GM21786 (cell line): ENCODE results near the gene FAM234A.
A peak's percentile ranks its signal among the peaks of the same experiment; 100 is the strongest.
"Not testable (repeated sequence)": the region's sequence is repeated elsewhere in the genome, so short reads cannot be mapped to it uniquely, and the experiment has no call there.

Experiments used
- ATAC-seq: cut with Tn5 transposase; IDR thresholded peaks from one replicate; pipeline ENCODE4 v1.9.1; 2021; ENCODE audit not compliant: unreplicated experiment

FAM234A gene, protein sequence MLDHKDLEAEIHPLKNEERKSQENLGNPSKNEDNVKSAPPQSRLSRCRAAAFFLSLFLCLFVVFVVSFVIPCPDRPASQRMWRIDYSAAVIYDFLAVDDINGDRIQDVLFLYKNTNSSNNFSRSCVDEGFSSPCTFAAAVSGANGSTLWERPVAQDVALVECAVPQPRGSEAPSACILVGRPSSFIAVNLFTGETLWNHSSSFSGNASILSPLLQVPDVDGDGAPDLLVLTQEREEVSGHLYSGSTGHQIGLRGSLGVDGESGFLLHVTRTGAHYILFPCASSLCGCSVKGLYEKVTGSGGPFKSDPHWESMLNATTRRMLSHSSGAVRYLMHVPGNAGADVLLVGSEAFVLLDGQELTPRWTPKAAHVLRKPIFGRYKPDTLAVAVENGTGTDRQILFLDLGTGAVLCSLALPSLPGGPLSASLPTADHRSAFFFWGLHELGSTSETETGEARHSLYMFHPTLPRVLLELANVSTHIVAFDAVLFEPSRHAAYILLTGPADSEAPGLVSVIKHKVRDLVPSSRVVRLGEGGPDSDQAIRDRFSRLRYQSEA

DNA sequence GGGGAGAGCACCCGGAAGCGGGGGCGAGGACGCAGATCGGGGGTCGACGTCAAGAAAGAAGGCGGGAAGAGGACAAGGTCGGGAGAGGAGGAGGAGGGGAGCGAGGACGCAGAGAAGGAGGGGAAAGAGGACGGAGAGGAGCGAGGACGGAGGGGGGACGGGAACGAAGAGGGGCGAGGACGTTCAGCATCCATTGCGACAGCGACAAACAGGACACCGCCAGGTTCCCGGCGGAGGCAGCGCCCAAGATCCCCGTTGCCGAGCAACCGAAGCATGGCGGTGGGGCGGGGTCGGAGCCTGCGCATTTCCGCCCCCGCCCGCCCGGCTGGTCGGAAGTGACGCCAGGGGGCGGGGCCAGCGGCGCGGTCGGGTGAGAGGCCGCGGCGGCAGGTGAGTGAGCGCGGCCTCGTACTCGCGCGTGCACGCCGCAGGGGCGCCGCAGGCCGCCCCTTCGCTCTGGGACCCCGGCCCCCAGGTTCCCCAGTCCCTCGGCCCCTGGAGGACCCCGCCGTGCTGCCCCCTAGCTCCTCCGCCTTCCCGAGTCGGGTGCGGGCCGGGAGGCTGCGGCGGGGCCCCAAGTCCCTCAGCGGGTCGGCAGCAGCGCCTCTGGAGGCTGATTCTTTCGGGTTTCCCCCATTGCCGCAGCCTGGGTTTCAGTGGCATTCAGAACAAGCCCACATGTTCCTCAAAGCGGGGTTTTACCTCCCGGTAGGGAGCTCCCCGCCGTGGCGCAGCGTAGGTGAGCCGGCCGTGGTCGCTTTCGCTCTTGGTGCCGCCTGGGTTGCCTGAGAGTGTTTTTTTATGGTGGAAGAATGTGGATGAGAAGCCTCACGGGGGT is at the start of gene FAM234A:
TSS of gene FAM234A (plus strand) at position 354 of the 838 bp plus-strand sequence. CDS start 19,593 bp downstream, outside the sequence.
- ATAC-seq = peak; percentile 74

DNA sequence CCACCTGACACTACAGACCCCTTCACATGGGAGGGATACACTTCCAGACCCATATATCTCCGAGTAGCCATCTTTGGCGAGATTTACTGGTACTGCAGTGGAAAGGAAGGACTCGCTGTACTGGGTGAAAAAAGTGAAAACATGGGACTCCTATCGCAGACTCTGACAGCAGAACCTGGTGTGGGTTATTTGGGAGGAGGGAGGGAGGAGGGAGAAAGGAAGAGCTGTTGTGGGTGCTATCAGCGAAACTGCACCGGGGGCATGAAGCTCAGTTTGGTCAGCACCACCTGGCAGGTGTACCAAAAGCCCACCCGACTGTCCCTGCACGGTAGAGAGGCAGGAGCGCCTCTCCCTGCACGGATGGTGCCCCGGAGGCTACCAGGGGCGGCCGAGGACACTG is 49.4 kb upstream of the FAM234A start:
- no peak for ATAC-seq

DNA sequence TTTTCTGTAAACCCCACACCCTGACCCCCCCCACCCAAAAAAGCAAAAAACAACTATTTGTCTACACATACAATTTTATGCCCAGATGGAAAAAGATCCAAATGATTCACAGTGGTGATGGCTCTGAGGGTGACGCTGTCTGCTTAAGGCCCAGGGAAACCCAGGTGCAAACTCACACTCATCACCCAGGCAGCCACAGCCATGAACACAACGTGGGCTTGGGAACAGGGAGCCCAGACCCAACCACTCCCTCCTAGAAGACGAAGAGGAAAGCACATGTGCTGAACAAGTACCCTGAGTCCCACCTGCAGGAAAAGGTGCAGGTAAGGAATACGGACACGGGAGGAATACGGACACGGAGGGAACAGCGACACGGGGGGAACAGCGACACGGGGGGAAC is 48.9 kb upstream of the FAM234A start:
- no peak for ATAC-seq

DNA sequence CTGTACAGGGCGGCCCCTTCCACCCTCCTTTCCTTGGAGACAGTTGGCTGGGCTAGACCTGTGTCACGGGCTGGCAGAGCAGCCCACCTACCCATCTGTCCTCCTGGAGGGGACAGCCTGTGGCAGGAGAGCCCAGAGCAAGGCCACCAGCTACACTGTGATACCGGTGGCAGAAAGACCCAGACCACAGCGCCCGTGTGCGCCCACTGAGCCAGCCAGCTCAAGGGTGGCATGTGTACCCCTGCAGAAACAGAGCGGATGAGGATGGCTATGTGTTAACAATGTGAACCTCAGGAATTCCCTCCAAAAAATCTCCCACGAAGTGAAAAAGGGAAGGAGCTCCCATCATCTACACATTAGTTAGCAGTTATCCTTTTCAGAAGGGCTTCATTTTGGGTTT is 47.3 kb upstream of the FAM234A start:
- ATAC-seq = no peak

DNA sequence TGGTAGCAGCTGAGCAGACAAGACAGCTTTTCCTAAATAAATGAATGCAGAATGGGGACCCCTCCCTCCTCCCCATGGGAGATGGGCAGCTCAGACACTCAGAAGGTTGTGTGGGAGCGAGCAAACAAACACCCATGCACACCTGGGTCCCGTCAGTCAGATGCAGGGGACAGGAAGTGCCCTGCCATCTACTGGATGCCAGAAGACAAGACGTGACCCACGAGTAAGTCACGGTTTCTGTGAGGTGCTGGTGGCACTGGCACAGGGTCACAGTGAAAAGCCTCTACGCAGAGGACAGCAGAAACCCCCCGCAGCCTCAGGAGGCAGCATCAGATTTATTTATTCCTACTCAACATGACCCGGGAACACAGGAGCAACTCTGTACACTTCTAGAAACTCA is 45.9 kb upstream of the FAM234A start:
- ATAC-seq = no peak

DNA sequence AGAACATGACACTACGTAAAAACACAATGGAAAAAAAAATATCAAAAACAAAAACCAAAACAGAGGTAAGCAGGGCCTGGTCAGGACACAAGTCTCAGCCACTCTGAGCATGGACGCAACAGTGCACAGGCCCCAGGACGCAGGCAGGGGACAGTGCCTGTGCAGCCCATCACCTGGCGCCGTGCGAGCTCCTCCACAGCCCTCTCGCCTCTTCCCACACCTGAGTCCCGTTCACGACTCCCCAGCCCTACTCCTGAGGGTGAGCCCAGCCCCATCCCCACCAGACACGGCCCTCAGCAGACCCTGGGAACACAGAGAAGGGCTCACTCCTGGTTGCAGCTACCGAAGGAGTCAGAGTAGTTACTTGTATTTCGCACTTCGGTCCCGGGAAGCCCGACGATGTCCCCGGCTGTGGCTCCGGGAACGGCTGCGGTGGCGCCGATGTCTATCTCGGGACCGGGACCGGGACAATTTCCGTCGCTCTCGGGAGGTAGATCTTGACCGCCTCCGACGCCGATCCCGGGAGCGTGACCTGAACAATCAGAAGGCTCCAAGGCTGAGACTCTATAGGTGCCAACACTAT is 44.9 kb upstream of the FAM234A start:
- no peak for ATAC-seq

DNA sequence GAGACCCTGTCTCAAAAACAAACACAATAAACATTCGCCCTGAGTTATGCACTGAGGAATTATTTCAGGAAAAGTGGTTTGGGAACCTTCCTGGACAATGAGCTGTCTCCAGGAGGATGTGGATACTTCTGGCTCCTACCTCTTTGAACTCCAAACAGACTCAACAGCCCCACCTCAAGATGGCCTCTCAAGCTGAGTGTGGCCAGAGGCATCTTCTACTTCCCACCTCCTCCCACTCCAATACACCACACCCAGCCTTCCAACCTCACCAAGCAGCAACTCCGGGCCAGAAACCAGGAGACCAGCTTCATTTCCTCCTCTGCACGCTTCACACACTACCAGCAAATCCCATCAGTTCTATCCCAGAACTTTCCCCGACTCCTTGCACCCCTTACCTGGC is 42.8 kb upstream of the FAM234A start:
- ATAC-seq = no peak

DNA sequence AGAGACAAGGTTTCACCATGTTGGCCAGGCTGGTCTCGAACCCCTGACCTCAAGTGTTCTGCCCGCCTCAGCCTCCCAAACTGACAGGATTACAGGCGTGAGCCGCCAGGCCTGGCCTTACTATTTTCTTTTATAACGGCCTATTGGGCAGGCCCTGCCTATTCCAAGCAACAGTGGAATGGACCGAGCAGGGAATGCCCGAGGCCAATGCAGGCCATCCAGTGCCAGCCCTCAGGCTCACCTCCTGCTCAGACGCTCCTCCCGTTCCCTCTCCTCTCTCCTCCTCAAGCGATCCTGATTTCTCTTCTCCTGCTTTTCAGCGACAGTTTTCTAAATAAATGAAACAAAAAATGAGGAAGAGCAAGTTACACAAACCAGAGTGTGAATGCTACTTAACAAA is 41.9 kb upstream of the FAM234A start:
- no peak for ATAC-seq

DNA sequence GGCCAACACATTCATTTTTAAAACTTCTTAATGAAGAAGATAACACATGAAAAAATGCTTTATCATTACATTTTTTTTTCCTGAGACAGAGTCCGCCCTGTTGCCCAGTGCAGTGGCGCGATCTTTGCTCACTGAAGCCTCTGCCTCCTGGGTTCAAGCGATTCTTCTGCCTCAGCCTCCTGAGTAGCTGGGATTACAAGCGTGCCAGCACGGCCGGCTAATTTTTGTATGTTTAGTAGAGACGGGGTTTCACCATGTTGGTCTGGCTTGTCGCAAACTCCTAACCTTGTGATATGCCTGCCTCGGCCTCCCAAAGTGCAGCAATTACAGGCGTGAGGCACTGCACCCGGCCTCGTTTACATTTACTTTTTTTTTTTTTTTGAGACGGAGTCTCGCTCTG is 41.2 kb upstream of the FAM234A start:
- ATAC-seq = no peak

DNA sequence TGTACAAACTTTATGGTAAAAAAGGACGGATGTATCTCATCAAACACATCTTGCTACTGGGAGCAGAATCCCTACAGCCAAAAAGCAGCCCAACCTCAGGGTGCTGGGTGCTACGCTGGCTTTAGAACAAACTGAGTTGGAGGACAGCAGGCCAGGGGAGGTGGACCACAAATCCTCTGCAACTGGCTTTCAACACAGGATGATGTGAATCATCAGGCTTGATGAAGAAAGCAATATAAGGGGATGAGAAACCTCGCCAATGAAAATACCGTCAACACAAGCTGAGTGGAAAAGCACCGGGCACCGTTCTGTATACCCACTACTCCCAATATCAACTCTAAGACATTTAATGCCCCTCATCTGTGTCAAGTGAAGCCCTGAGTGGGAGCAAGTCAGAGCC is 40.1 kb upstream of the FAM234A start:
- no peak for ATAC-seq

DNA sequence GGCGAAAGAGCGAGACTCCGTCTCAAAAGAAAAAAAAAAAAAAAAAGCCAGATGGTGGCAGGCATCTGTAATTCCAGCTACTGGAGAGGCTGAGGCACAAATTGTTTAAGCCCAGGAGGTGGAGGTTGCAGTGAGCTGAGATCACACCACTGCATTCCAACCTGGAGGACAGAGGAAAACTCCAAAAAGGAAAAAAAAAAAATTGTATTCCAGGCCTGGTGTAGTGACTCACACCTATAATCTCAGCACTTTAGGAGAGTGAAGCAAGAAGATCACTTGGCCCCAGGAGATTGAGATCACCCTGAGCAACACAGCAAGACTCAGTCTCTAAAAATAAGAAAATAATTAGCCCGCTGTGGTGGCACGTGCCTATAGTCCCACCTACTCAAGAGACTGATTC is 34.2 kb upstream of the FAM234A start:
- no peak for ATAC-seq

DNA sequence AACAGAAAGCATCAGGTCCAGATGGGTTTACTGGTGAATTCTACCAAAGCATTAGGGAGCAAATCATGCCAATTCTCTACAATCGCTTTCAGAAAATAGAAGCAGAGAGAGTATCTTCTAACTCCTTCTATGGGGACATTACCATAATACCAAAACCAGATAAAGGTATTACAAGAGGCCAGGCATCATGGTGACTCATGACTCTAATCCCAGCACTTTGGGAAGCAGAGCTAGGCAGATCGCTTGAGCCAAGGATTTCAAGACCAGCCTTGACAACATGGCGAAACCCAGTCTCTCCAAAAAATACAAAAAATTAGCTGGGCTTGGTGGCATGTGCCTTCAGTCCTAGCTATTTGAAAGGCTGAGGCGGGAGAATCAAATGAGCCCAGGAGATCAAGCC is 31.4 kb upstream of the FAM234A start:
- no peak for ATAC-seq

DNA sequence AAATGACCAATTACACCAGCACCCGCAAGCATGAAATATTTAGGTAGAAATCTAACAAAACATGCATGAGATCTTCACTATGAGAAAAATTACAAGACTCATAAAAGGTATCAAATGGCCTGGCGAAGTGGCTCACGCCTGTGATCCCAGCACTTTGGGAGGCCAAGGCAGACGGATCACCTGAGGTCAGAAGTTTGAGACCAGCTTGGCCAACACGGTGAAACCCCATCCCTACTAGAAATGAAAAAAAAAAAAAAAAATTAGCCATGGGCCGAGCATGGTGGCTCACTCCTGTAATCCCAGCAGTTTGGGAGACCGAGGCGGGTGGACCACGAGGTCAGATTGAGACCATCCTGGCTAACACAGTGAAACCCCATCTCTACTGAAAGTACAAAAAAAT is 30.6 kb upstream of the FAM234A start:
- ATAC-seq = not testable (repeated sequence)

DNA sequence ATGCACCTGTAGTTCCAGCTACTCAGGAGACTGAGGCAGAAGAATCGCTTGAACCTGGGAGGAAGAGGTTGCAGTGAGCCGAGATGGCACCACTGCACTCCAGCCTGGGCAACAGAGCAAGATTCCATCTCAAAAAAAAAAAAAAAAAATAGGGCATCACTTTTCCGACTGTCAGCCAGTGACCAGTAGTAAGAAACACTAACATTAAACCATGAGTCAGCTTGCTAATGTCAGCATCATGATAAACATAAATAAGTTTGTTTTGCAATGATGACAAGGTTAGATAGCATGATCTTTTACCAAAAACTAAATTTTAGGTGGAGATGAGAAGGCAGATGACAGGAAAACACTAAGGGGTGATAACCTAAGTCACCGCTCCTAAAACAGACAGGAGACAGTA is 25.3 kb upstream of the FAM234A start:
- ATAC-seq = not testable (repeated sequence)

DNA sequence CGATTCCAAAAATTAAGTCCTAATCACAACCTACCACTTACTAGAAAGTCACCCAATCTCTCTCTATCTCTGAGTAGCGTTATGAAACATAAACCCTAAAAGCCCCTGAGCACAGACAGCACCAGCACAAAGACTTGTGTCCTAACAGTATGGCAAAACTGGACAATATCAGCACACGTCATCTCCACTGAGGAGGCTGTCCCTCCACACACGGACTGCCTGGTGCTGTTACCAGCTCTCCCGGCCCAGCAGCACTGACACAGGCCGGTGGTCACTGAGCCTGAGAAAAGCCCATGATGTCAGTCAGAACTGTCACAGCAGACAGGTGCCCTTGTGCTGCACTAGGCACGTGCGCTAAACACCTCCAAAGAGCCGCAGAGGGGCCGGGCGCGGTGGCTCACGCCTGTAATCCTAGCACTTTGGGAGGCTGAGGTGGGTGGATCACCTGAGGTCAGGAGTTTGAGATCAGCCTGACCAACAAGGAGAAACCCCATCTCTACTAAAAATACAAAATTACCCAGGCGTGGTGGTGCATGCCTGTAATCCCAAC is 22.9 kb upstream of the FAM234A start:
- ATAC-seq = not testable (repeated sequence)

DNA sequence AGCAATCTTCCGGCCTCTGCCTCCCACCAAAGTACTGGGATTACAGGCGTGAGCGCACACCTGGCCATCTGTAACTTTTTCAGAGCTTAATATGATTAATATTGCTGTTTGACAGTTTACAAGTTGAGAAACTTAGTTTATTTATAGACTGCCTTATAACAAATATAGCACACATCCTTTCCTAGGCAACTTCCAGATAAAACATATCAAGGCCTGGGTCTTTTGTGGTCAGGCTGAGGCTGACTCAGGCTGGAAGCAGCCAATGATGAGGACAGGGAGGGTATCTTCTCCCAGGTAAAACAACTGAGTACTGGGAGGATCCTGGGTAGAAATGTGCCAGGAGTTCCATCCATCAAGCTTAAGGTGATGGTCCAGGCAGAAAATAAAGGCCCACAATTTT is 21.6 kb upstream of the FAM234A start:
- ATAC-seq = no peak

DNA sequence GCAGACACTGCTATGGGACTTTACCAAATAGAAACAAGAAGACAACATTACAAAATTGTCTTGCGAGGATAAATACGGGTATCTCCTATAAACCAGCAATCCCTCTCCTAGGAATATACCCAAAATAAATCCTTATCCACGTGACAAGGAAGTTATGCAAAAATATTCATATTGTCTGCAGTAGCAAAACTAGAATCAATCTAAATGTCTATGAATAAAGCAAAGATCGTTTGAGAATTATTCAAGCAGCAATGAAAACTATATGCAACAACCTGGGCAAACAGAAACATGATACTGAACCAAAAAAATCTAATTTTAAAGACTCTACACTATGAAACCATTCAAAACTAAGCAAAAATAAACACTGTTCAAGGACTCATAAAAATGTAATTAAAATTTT is 14.6 kb upstream of the FAM234A start:
- ATAC-seq = no peak

DNA sequence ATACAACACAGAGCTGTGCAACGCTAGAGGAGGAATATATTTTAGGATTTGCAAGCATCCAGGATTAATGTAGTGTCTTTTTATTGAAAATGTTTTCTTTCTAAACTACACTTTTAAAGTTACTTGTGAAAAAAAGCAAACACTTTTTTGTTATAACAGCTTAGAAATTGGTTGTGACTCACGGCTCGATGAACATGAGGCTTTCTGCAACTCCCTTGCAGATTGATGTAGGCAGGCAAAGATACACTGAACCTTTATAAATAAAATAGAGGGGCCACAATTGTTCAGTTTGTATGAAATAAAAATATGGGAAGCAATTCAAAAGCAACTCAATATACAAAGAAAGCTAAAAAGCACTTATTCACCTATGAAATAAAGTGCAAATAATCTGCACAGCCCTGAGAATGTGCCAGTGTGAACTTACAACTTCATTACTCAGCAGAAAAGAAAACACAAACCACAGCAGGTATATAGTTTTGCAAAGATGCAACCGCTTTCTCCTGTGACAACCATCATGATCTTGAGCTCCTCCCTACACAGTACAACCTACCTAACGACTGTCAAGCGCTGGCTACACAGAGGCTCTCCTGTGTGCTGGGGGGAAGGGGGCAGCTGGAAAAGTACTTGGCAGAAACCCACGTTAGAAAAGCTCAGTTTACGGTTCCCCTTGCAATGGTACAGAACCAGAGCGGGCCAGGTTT is 6.3 kb upstream of the FAM234A start:
- ATAC-seq = no peak

DNA sequence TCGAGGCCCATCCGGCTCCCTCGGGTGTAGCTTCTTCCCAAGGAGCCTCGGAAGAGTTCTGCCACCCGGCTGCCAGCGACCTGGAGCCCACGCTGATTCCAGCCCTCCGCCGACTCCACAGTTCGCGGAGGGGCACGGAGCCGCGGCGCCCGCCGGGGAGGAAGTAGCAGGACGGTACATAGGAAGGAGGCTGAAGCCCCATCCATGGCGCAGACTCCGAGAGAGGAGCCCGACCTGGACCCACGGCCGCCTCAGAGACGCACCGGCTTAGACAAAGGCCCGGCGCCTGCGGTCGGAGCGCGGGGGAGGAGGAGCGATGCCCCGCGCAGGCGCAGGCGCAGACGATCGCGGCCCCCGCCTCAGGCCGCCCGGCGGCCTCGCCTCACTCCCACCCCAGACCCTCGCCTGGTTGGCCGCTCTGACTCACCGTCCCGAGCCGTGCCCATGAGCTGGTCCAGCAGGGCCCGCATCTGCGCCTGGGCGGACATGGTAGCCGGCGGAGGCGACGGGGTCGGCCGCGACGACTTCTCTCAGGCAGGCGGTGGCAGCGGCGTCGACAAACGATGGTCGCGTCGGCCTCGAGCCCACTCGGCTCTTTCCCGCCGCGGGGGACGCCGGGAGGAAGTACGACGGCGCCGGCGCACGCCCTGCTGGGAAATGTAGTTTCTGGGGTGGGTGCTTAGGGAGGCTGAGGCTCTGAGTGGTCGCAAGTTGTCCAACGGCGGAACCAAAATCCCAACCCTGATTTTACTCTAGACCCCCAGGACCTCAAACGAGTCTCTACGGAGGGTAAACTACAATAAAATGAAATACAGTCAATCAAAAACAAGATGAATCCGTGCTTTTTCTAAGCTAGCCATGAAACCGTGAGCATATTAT is 5.5 kb upstream of the FAM234A start, which contains the start of gene LUC7L:
TSS of gene LUC7L (minus strand) at position 598 of the 879 bp plus-strand sequence. CDS start at position 488, 110 bp downstream.
- peak; percentile 81 for ATAC-seq
